ENCODE data around the gene ZNF790. TPM values are rescaled to one million over a fixed set of nuclear protein-coding genes. Genes with fewer than 3 reads are reported as not detected.
"Not testable (repeated sequence)": the region's sequence is repeated elsewhere in the genome, so short reads cannot be mapped to it uniquely, and the experiment has no call there.

ZNF790 gene
- total RNA-seq, 4 donors from 2014 or later: 4.0 to 8.4 (median 4.4) TPM

GRCh38 chr19:36805364-36805763, 32.8 kb downstream of the ZNF790 start:
- ATAC-seq (ENCODE audit: low FRiP score) (no peak), DNase-seq (ENCODE audit: low spot score) (no peak)
- no peak for TF ChIP-seq CTCF (IDR thresholded peaks at IDR 0.05)

GRCh38 chr19:36797786-36798108, 40.4 kb downstream of the ZNF790 start:
- no peak for ATAC-seq (ENCODE audit: low FRiP score)
- no peak for DNase-seq (ENCODE audit: low spot score)
- no peak for TF ChIP-seq CTCF (IDR thresholded peaks at IDR 0.05)

DNA sequence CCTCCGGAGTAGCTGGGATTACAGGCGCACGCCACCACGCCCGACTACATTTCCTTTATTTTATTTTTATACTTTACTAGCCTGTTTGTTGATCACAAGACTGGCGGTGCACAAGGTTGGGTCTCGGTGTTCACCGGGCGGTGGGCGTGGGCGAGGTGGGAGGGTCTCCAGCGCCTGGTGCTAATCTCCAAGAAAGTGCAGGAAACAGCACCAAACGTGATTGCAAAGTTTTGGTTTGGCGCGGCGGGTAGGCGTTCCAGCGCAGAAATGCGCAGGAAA, 41.5 kb downstream of the ZNF790 start:
- TF ChIP-seq CTCF (IDR thresholded peaks at IDR 0.05): no peak
- no peak for DNase-seq (ENCODE audit: low spot score)
- ATAC-seq (ENCODE audit: low FRiP score): no peak

DNA sequence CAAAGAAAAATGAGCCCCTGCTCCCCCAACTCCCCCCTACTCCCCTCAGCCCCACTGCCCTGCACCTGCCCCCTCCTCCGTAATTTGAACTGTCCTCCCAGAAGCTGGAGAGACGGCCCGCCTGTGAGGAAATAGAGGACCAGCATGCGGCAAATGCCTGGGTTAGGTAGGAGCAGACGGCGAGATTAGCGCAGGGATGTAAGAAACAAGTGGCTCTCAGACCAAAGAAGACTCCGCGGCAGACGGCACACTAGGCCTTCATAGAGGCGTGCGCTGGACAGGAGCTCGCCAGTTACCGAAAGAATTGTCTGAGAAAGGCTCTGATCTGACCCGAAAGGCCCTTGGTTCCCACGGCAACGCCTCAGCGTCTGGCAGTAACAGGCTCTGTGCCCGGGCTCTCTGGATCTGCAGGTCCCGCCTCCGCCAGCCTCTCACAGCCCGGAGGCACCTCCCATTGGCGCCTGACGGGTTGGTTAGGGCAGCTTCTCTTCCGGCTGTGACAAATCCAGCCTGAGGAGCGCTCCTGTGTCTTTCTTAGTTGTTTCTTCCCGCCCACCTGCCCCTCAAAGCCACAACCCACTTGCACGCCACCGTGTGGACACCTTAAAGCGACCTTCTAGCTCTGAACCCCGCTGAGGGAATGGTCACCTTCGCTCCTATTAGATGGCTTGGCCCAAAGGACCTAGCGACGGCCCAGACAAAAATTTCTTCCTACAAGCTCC, 46.6 kb downstream of the ZNF790 start:
- ATAC-seq (ENCODE audit: low FRiP score): peak; percentile 86
- DNase-seq (ENCODE audit: low spot score): not testable (repeated sequence)

GRCh38 chr19:36775768-36776167, 62.4 kb downstream of the ZNF790 start:
- DNase-seq (ENCODE audit: low spot score): no peak
- no peak for ATAC-seq (ENCODE audit: low FRiP score)
- no peak for TF ChIP-seq CTCF (IDR thresholded peaks at IDR 0.05)

GRCh38 chr19:36773223-36773579, 65.0 kb downstream of the ZNF790 start:
- TF ChIP-seq CTCF (IDR thresholded peaks at IDR 0.05): no peak
- ATAC-seq (ENCODE audit: low FRiP score) (no peak), DNase-seq (ENCODE audit: low spot score) (no peak)

GRCh38 chr19:36772311-36773222, 65.6 kb downstream of the ZNF790 start, which contains the start of gene ZNF850:
Gene ZNF850 (minus strand): TSS chr19:36772807. CDS start chr19:36762606, 10,201 bp downstream.
- DNase-seq (ENCODE audit: low spot score) (peak; percentile 94), ATAC-seq (ENCODE audit: low FRiP score) (peak; percentile 95)
- no peak for TF ChIP-seq CTCF (IDR thresholded peaks at IDR 0.05)

Measured in omental fat pad (tissue), 4 donors.